ENCODE data around the gene LAMTOR1.
A peak's percentile ranks its signal among the peaks of the same experiment; 100 is the strongest.

Gene LAMTOR1

GRCh38 chr11:72105888-72106287 lies 2.8 kb upstream of the LAMTOR1 start, which contains the start of gene TOMT:
TSS of gene TOMT (plus strand) at chr11:72105924. CDS start at chr11:72105952, 28 bp downstream.
- H2BK5ac ChIP-seq (ENCODE audit: low read length), result no peak within 1 kb of the TSS
- H3K4me3 ChIP-seq (ENCODE audit: low read length in 2 of 2), result no peak within 1 kb of the TSS
- H2BK15ac ChIP-seq (ENCODE audit: low read length), result no peak within 1 kb of the TSS
- H3K4me1 ChIP-seq (ENCODE audit: control insufficient read depth in 2 of 2, insufficient read depth in 1 of 2, low read depth in 1 of 2, low read length in 2 of 2), result peaks cover 9 to 11% of the 10 kb centered on the region in 2 donors
- H3K4me2 ChIP-seq (ENCODE audit: insufficient read depth, low read length, poor library complexity, severe bottlenecking), result no peak within 1 kb of the TSS
- H3K27me3 ChIP-seq (ENCODE audit: control insufficient read depth in 3 of 3, insufficient read depth in 3 of 3, low read depth in 1 of 3, low read length in 3 of 3), result no peaks in the 10 kb centered on the region
- no peak within 1 kb of the TSS for H3K27ac ChIP-seq (replicated peaks; ENCODE audit: low read length)
- H3K36me3 ChIP-seq (replicated peaks in 1 of 2; ENCODE audit: control insufficient read depth in 2 of 2, insufficient read depth in 2 of 2, low read length in 2 of 2), result peaks cover 8 to 32% of the 10 kb centered on the region in 2 donors
- no peak within 1 kb of the TSS for H3K14ac ChIP-seq (ENCODE audit: low read length)
- no peak for DNase-seq (ENCODE audit: low spot score)
- H3K18ac ChIP-seq (ENCODE audit: low read length), result no peak within 1 kb of the TSS
- WGBS, 2 donors (ENCODE audit: extremely low coverage in 2 of 2, insufficient read length in 2 of 2, insufficient replicate concordance in 1 of 2), result no CpG with 5 or more reads among the region's 14 CpGs
- no peak within 1 kb of the TSS for H4K8ac ChIP-seq (ENCODE audit: low read depth, low read length)
- no peak within 1 kb of the TSS for H4K91ac ChIP-seq (ENCODE audit: low read depth, low read length, poor library complexity)
- peak within 1 kb of the TSS; percentile 51 for H2AK5ac ChIP-seq (ENCODE audit: low read depth, low read length)
- H3K9me3 ChIP-seq (replicated peaks in 1 of 2; ENCODE audit: control insufficient read depth in 2 of 2, insufficient read depth in 1 of 2, low read depth in 1 of 2, low read length in 2 of 2), result no peaks in the 10 kb centered on the region
- no peak within 1 kb of the TSS for H2BK120ac ChIP-seq (ENCODE audit: low read depth, low read length)
- H3K4ac ChIP-seq (ENCODE audit: low read length), result no peak within 1 kb of the TSS
- no peak within 1 kb of the TSS for H2BK12ac ChIP-seq (ENCODE audit: low read length)
- no peak within 1 kb of the TSS for H3K23ac ChIP-seq (ENCODE audit: low read depth, low read length, poor library complexity)
- H3K79me1 ChIP-seq (ENCODE audit: low read depth, low read length), result peaks cover 4% of the 10 kb centered on the region
- no peak within 1 kb of the TSS for H2AFZ ChIP-seq (ENCODE audit: low read length)
- no peak within 1 kb of the TSS for H3K9ac ChIP-seq (ENCODE audit: low read depth, low read length, poor library complexity)

GRCh38 chr11:72103754-72104167 lies 664 bp upstream of the LAMTOR1 start:
- H3K23ac ChIP-seq (ENCODE audit: low read depth, low read length, poor library complexity), result no peak overlapping the region
- peak overlapping the region; percentile 69 for H3K27ac ChIP-seq (replicated peaks; ENCODE audit: low read length)
- peak overlapping the region; percentile 31 to 82 for H3K4me3 ChIP-seq (ENCODE audit: low read length in 2 of 2)
- no CpG with 5 or more reads among the region's 11 CpGs for WGBS, 2 donors (ENCODE audit: extremely low coverage in 2 of 2, insufficient read length in 2 of 2, insufficient replicate concordance in 1 of 2)
- H2BK15ac ChIP-seq (ENCODE audit: low read length), result peak overlapping the region; percentile 14
- H3K18ac ChIP-seq (ENCODE audit: low read length), result peak overlapping the region; percentile 16
- peak overlapping the region; percentile 83 for H3K9ac ChIP-seq (ENCODE audit: low read depth, low read length, poor library complexity)
- H3K9me3 ChIP-seq (replicated peaks in 1 of 2; ENCODE audit: control insufficient read depth in 2 of 2, insufficient read depth in 1 of 2, low read depth in 1 of 2, low read length in 2 of 2), result no peaks in the 10 kb centered on the region
- H3K4me2 ChIP-seq (ENCODE audit: insufficient read depth, low read length, poor library complexity, severe bottlenecking), result peak overlapping the region; percentile 50
- H2BK5ac ChIP-seq (ENCODE audit: low read length), result no peak overlapping the region
- peaks cover 9 to 11% of the 10 kb centered on the region in 2 donors for H3K4me1 ChIP-seq (ENCODE audit: control insufficient read depth in 2 of 2, insufficient read depth in 1 of 2, low read depth in 1 of 2, low read length in 2 of 2)
- no peak overlapping the region for H4K8ac ChIP-seq (ENCODE audit: low read depth, low read length)
- H4K91ac ChIP-seq (ENCODE audit: low read depth, low read length, poor library complexity), result no peak overlapping the region
- DNase-seq (ENCODE audit: low spot score), result no peak
- peak overlapping the region; percentile 54 for H2AFZ ChIP-seq (ENCODE audit: low read length)
- H2AK5ac ChIP-seq (ENCODE audit: low read depth, low read length), result peak overlapping the region; percentile 20
- no peak overlapping the region for H2BK120ac ChIP-seq (ENCODE audit: low read depth, low read length)
- peaks cover 4% of the 10 kb centered on the region for H3K79me1 ChIP-seq (ENCODE audit: low read depth, low read length)
- no peak overlapping the region for H3K4ac ChIP-seq (ENCODE audit: low read length)
- H2BK12ac ChIP-seq (ENCODE audit: low read length), result peak overlapping the region; percentile 18
- no peak overlapping the region for H3K14ac ChIP-seq (ENCODE audit: low read length)
- peaks cover 11 to 40% of the 10 kb centered on the region in 2 donors for H3K36me3 ChIP-seq (replicated peaks in 1 of 2; ENCODE audit: control insufficient read depth in 2 of 2, insufficient read depth in 2 of 2, low read length in 2 of 2)
- no peaks in the 10 kb centered on the region for H3K27me3 ChIP-seq (ENCODE audit: control insufficient read depth in 3 of 3, insufficient read depth in 3 of 3, low read depth in 1 of 3, low read length in 3 of 3)

GRCh38 chr11:72102631-72102945 lies 509 bp downstream of the LAMTOR1 start:
- no peak overlapping the region for H3K23ac ChIP-seq (ENCODE audit: low read depth, low read length, poor library complexity)
- no peak for DNase-seq (ENCODE audit: low spot score)
- no peak overlapping the region for H4K8ac ChIP-seq (ENCODE audit: low read depth, low read length)
- peak overlapping the region; percentile 69 for H3K27ac ChIP-seq (replicated peaks; ENCODE audit: low read length)
- no peak overlapping the region for H2BK120ac ChIP-seq (ENCODE audit: low read depth, low read length)
- peaks cover 22 to 45% of the 10 kb centered on the region in 2 donors for H3K36me3 ChIP-seq (replicated peaks in 1 of 2; ENCODE audit: control insufficient read depth in 2 of 2, insufficient read depth in 2 of 2, low read length in 2 of 2)
- no CpG with 5 or more reads among the region's 9 CpGs for WGBS, 2 donors (ENCODE audit: extremely low coverage in 2 of 2, insufficient read length in 2 of 2, insufficient replicate concordance in 1 of 2)
- no peak overlapping the region for H2BK15ac ChIP-seq (ENCODE audit: low read length)
- no peak overlapping the region for H3K14ac ChIP-seq (ENCODE audit: low read length)
- no peak overlapping the region for H2AK5ac ChIP-seq (ENCODE audit: low read depth, low read length)
- H3K27me3 ChIP-seq (ENCODE audit: control insufficient read depth in 3 of 3, insufficient read depth in 3 of 3, low read depth in 1 of 3, low read length in 3 of 3), result no peaks in the 10 kb centered on the region
- peaks cover 9 to 11% of the 10 kb centered on the region in 2 donors for H3K4me1 ChIP-seq (ENCODE audit: control insufficient read depth in 2 of 2, insufficient read depth in 1 of 2, low read depth in 1 of 2, low read length in 2 of 2)
- H3K4me3 ChIP-seq (ENCODE audit: low read length in 2 of 2), result peak overlapping the region; percentile 82 to 93
- H3K9ac ChIP-seq (ENCODE audit: low read depth, low read length, poor library complexity), result peak overlapping the region; percentile 91
- peak overlapping the region; percentile 79 for H3K4me2 ChIP-seq (ENCODE audit: insufficient read depth, low read length, poor library complexity, severe bottlenecking)
- peaks cover 4% of the 10 kb centered on the region for H3K79me1 ChIP-seq (ENCODE audit: low read depth, low read length)
- no peak overlapping the region for H4K91ac ChIP-seq (ENCODE audit: low read depth, low read length, poor library complexity)
- no peaks in the 10 kb centered on the region for H3K9me3 ChIP-seq (replicated peaks in 1 of 2; ENCODE audit: control insufficient read depth in 2 of 2, insufficient read depth in 1 of 2, low read depth in 1 of 2, low read length in 2 of 2)
- no peak overlapping the region for H3K4ac ChIP-seq (ENCODE audit: low read length)
- H2BK12ac ChIP-seq (ENCODE audit: low read length), result no peak overlapping the region
- peak overlapping the region; percentile 13 for H2BK5ac ChIP-seq (ENCODE audit: low read length)
- H3K18ac ChIP-seq (ENCODE audit: low read length), result peak overlapping the region; percentile 94
- peak overlapping the region; percentile 89 for H2AFZ ChIP-seq (ENCODE audit: low read length)

GRCh38 chr11:72102162-72102561 lies 935 bp downstream of the LAMTOR1 start:
- Histone ChIP-seq H3K14ac (ENCODE audit: low read length) (no peak overlapping the region), H2BK5ac (ENCODE audit: low read length) (no peak overlapping the region), H4K8ac (ENCODE audit: low read depth, low read length) (no peak overlapping the region), H3K27me3 (ENCODE audit: control insufficient read depth in 3 of 3, insufficient read depth in 3 of 3, low read depth in 1 of 3, low read length in 3 of 3) (no peaks in the 10 kb centered on the region), H3K79me1 (ENCODE audit: low read depth, low read length) (peaks cover 4% of the 10 kb centered on the region), H2BK120ac (ENCODE audit: low read depth, low read length) (no peak overlapping the region), H3K18ac (ENCODE audit: low read length) (no peak overlapping the region), H3K27ac (replicated peaks; ENCODE audit: low read length) (no peak overlapping the region), H3K4ac (ENCODE audit: low read length) (no peak overlapping the region), H3K4me3 (ENCODE audit: low read length in 2 of 2) (peak overlapping the region; percentile 82 to 93), H3K9me3 (replicated peaks in 1 of 2; ENCODE audit: control insufficient read depth in 2 of 2, insufficient read depth in 1 of 2, low read depth in 1 of 2, low read length in 2 of 2) (no peaks in the 10 kb centered on the region), H2BK15ac (ENCODE audit: low read length) (no peak overlapping the region), H3K36me3 (replicated peaks in 1 of 2; ENCODE audit: control insufficient read depth in 2 of 2, insufficient read depth in 2 of 2, low read length in 2 of 2) (peaks cover 23 to 49% of the 10 kb centered on the region in 2 donors), H2AK5ac (ENCODE audit: low read depth, low read length) (no peak overlapping the region), H4K91ac (ENCODE audit: low read depth, low read length, poor library complexity) (no peak overlapping the region), H3K23ac (ENCODE audit: low read depth, low read length, poor library complexity) (no peak overlapping the region), H2AFZ (ENCODE audit: low read length) (no peak overlapping the region), H3K4me1 (ENCODE audit: control insufficient read depth in 2 of 2, insufficient read depth in 1 of 2, low read depth in 1 of 2, low read length in 2 of 2) (peaks cover 9 to 11% of the 10 kb centered on the region in 2 donors), H2BK12ac (ENCODE audit: low read length) (no peak overlapping the region), H3K4me2 (ENCODE audit: insufficient read depth, low read length, poor library complexity, severe bottlenecking) (peak overlapping the region; percentile 79), H3K9ac (ENCODE audit: low read depth, low read length, poor library complexity) (peak overlapping the region; percentile 91)
- DNase-seq (ENCODE audit: low spot score), result no peak
- WGBS, 2 donors (ENCODE audit: extremely low coverage in 2 of 2, insufficient read length in 2 of 2, insufficient replicate concordance in 1 of 2), result no CpG with 5 or more reads among the region's 4 CpGs

Data from neuronal stem cell (in vitro differentiated cells).